Body of pancreas (tissue), 4 donors: ENCODE data around the gene FAM13A. TPM values are rescaled to one million over a fixed set of nuclear protein-coding genes. Genes with fewer than 3 reads are reported as not detected.

Source experiments
- ATAC-seq: fragments of 150-250 bp; one replicate; pipeline ENCODE4 v1.9.1; 2016
- DNase-seq, 4 donors: peaks; one replicate each; pipeline ENCODE4 v3.0.0-alpha.2; 2019
- H3K27ac ChIP-seq, 4 donors: fragments of 200-600 bp; sonication (generic); 1 replicate in 3 of 4; 2 replicates in 1 of 4; pipeline versions ENCODE4 v1.5.1 to v1.6.1; 2016 to 2019; ENCODE audit warnings: mild to moderate bottlenecking in 1 of 4, mixed read lengths in 1 of 4, moderate library complexity in 1 of 4
- H3K27me3 ChIP-seq, 2 donors: fragments of 200-600 bp; sonication (generic); one replicate each; pipeline ENCODE4 v1.6.0; 2016; ENCODE audit warnings: mild to moderate bottlenecking in 1 of 2
- H3K36me3 ChIP-seq, 2 donors: fragments of 200-600 bp; sonication (generic); replicated peaks in 1 of 2; 2 replicates each; pipeline ENCODE4 v1.5.1; 2016; ENCODE audit warnings: low read depth in 2 of 2; ENCODE audit not compliant: insufficient read depth in 1 of 2
- H3K4me1 ChIP-seq: fragments of 200-600 bp; sonication (generic); one replicate; pipeline ENCODE4 v1.6.0; 2016
- H3K4me3 ChIP-seq, 2 donors: fragments of 200-600 bp; sonication (generic); 1 replicate in 1 of 2; 2 replicates in 1 of 2; pipeline ENCODE4 v1.5.1; 2016 to 2019
- H3K9me3 ChIP-seq, 3 donors: fragments of 200-600 bp; sonication (generic); 1 replicate in 2 of 3; 2 replicates in 1 of 3; pipeline ENCODE4 v1.5.1; 2016
- CTCF ChIP-seq, 7 experiments: fragments of 450-650 bp in 4 of 7; fragments of 200-600 bp in 3 of 7; sonication (generic) in 3 of 7; IDR thresholded peaks; one replicate each; pipeline ENCODE4 v1.5.1; 2016 to 2019; ENCODE audit warnings: antibody characterized with exemption in 7 of 7
- POLR2A ChIP-seq, 3 donors: fragments of 450-650 bp; IDR thresholded peaks; one replicate each; pipeline ENCODE4 v1.6.1; 2016; ENCODE audit warnings: antibody characterized with exemption in 3 of 3, mild to moderate bottlenecking in 2 of 3
- WGBS, 2 donors: methylation state at CpG; one replicate each; pipeline ENCODE4 v1.1.5; 2017; 5-methylcytosine and 5-hydroxymethylcytosine counted together
- intact Hi-C: fragments of 100-400 bp; cut with DNase I; formaldehyde crosslinking; loops from one replicate; pipeline ENCODE4 v1.15.1; 2023
- total RNA-seq, 2 donors: library from RNA; depleted of rRNA; stranded (reverse); fragments of >200 nt; gene quantifications; one replicate each; pipeline ENCODE4 v1.1.0, GENCODE V29; 2016

The FAM13A gene
- total RNA-seq, 2 donors from 2014 or later = 59.1 to 64.3 TPM

- DNase-seq = no peak
- intact Hi-C loops = no loop called here
Measured at GRCh38 chr4:88791274-88791673, 265.7 kb downstream of the FAM13A start.

GRCh38 chr4:88788895-88789294 is 268.1 kb downstream of the FAM13A start:
- no peak for ATAC-seq
- Histone ChIP-seq H3K9me3 (no peaks in the 10 kb centered on the region), H3K4me3 (no peak overlapping the region), H3K36me3 (peaks cover 5 to 11% of the 10 kb centered on the region in 2 donors), H3K4me1 (peaks cover 12% of the 10 kb centered on the region), H3K27ac (no peak overlapping the region), H3K27me3 (no peaks in the 10 kb centered on the region)
- DNase-seq = no peak
- no peak for TF ChIP-seq CTCF (IDR thresholded peaks at IDR 0.05)
- TF ChIP-seq POLR2A (IDR thresholded peaks at IDR 0.05) = no peak
- intact Hi-C loops = no loop called here

More at GRCh38 chr4:88791274-88791673, 265.7 kb downstream of the FAM13A start:
- Histone ChIP-seq H3K27me3 (no peaks in the 10 kb centered on the region), H3K27ac (peak overlapping the region in 2 of 4 donors; percentile 2 to 16), H3K36me3 (peaks cover under 1 to 5% of the 10 kb centered on the region in 2 donors), H3K9me3 (no peaks in the 10 kb centered on the region), H3K4me1 (peaks cover 12% of the 10 kb centered on the region), H3K4me3 (no peak overlapping the region)
- WGBS, 2 donors = 36 to 44% methylated on average over 1 of the region's 1 CpG
- no peak for ATAC-seq
- TF ChIP-seq CTCF (IDR thresholded peaks at IDR 0.05) (peak in 2 of 7 experiments; percentile 10 to 24), POLR2A (IDR thresholded peaks at IDR 0.05) (no peak)

GRCh38 chr4:88788424-88788823 is 268.6 kb downstream of the FAM13A start:
- intact Hi-C loops = no loop called here
- no peaks in the 10 kb centered on the region for H3K27me3 ChIP-seq
- no peaks in the 10 kb centered on the region for H3K9me3 ChIP-seq
- H3K27ac ChIP-seq = no peak overlapping the region
- TF ChIP-seq CTCF (IDR thresholded peaks at IDR 0.05) (no peak), POLR2A (IDR thresholded peaks at IDR 0.05) (no peak)
- DNase-seq (no peak), ATAC-seq (no peak)
- peaks cover 7 to 14% of the 10 kb centered on the region in 2 donors for H3K36me3 ChIP-seq
- 88 to 94% methylated on average over 1 of the region's 1 CpG for WGBS, 2 donors
- H3K4me1 ChIP-seq = peaks cover 12% of the 10 kb centered on the region
- no peak overlapping the region for H3K4me3 ChIP-seq

- no peak for ATAC-seq
- H3K27me3 ChIP-seq = no peaks in the 10 kb centered on the region
- WGBS, 2 donors = 87 to 92% methylated on average over 1 of the region's 1 CpG
- H3K27ac ChIP-seq = no peak overlapping the region
- intact Hi-C loops = no loop called here
- H3K4me3 ChIP-seq = no peak overlapping the region
- peaks cover 3% of the 10 kb centered on the region for H3K4me1 ChIP-seq
- TF ChIP-seq POLR2A (IDR thresholded peaks at IDR 0.05) (no peak), CTCF (IDR thresholded peaks at IDR 0.05) (no peak)
- DNase-seq = no peak
- H3K36me3 ChIP-seq = peaks cover 7 to 15% of the 10 kb centered on the region in 2 donors
- H3K9me3 ChIP-seq = no peaks in the 10 kb centered on the region
Measured at GRCh38 chr4:88786011-88786410, 271.0 kb downstream of the FAM13A start.

- ATAC-seq (no peak), DNase-seq (no peak)
- H3K4me1 ChIP-seq = no peaks in the 10 kb centered on the region
- peaks cover 2 to 6% of the 10 kb centered on the region in 2 donors for H3K36me3 ChIP-seq
- no peak overlapping the region for H3K4me3 ChIP-seq
- no peaks in the 10 kb centered on the region for H3K9me3 ChIP-seq
- no peaks in the 10 kb centered on the region for H3K27me3 ChIP-seq
- intact Hi-C loops = no loop called here
- H3K27ac ChIP-seq = no peak overlapping the region
- WGBS, 2 donors = 89 to 100% methylated on average over 1 of the region's 1 CpG
- no peak for TF ChIP-seq CTCF (IDR thresholded peaks at IDR 0.05)
Measured at GRCh38 chr4:88780389-88780788, 276.6 kb downstream of the FAM13A start.
